ENCODE results near the gene CAPN12. TPM values are rescaled to one million over a fixed set of nuclear protein-coding genes. Genes with fewer than 3 reads are reported as not detected.

The CAPN12 gene
- total and polyA plus RNA-seq, 4 donors = 1.0 to 4.5 (median 2.4) TPM

DNA sequence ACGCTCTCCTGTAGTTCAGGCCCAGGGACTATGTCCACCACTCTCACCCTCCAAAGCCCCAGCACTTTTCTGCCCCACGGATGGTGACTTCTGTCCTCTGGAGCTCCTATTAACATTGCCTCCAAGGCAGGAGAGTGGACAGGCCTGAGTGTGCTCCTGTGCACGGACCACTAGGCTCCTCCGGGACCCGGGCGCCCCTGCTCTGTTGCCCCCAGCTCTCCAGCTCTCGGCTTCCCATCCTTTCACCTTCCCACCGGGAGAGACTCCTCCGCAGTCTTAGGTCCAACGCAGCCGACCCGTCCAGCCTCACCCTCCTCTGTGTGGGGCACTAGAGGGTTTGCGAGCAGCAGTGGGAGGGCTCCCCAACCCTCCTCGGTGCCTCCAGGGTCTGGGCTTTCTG lies 30.4 kb downstream of the CAPN12 start:
- Histone ChIP-seq H3K9me3 (ENCODE audit: control insufficient read depth, low read length) (no peaks in the 10 kb centered on the region), H3K27me3 (ENCODE audit: control insufficient read depth in 1 of 2, insufficient read depth in 2 of 2, low read length in 1 of 2) (no peaks in the 10 kb centered on the region), H3K27ac (ENCODE audit: low read depth in 1 of 2, low read length in 2 of 2) (peak overlapping the region; percentile 6 to 78), H3K4me3 (ENCODE audit: low read length in 2 of 2) (no peak overlapping the region), H3K4me1 (ENCODE audit: control insufficient read depth in 1 of 2, insufficient read depth in 2 of 2, low read length in 2 of 2) (no peaks in the 10 kb centered on the region), H3K36me3 (ENCODE audit: control insufficient read depth in 1 of 2, insufficient read depth in 2 of 2, low read length in 1 of 2) (peaks cover 0 to 18% of the 10 kb centered on the region in 2 donors)
- DNase-seq = no peak
- ATAC-seq (ENCODE audit: low FRiP score) = no peak
- intact Hi-C loops (cut with DNase I) = no loop called here
- 80 to 81% methylated on average over 14 of the region's 14 CpGs for WGBS, 2 donors

- Histone ChIP-seq H3K4me1 (ENCODE audit: control insufficient read depth in 1 of 2, insufficient read depth in 2 of 2, low read length in 2 of 2) (no peaks in the 10 kb centered on the region), H3K4me3 (ENCODE audit: low read length in 2 of 2) (no peak overlapping the region), H3K9me3 (ENCODE audit: control insufficient read depth, low read length) (no peaks in the 10 kb centered on the region), H3K27me3 (ENCODE audit: control insufficient read depth in 1 of 2, insufficient read depth in 2 of 2, low read length in 1 of 2) (no peaks in the 10 kb centered on the region), H3K27ac (ENCODE audit: low read depth in 1 of 2, low read length in 2 of 2) (peak overlapping the region; percentile 6 to 78), H3K36me3 (ENCODE audit: control insufficient read depth in 1 of 2, insufficient read depth in 2 of 2, low read length in 1 of 2) (peaks cover 0 to 20% of the 10 kb centered on the region in 2 donors)
- DNase-seq (no peak), ATAC-seq (ENCODE audit: low FRiP score) (peak; percentile 49)
- WGBS, 2 donors = 14 to 22% methylated on average over 17 to 19 of the region's 19 CpGs
- intact Hi-C loops (cut with DNase I) = no loop called here
These were observed 31.0 kb downstream of the CAPN12 start for GRCh38 chr19:38713227-38713649.

DNA sequence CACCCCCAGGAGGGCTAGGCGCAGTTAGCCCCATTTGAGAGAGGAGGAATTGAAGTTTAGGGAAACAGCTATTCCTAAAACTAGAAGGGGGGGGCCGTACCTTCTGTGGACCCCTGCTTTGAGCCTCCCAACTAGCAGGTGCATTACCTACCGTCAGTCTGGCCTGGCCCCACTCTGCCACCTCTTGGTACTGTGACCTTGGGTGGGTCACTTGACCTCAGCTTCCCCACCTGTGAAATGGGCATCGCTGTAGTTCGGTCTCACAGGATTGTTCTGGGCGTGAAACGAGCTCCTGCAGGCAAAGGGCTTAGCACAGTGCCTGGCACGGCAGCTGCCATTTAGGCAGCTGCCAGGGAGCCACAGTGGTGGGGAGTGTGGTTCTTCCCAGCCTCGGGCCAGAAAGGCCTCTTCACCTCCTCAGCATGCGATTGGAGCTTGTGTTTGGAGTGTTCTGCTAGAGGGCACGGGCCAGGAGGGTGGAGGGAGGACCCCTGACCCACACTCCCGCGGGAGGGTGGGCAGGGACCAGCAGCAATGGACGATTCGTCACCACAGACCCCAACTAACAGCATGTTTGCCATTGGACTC lies 32.0 kb downstream of the CAPN12 start:
- peaks cover under 1 to 18% of the 10 kb centered on the region in 2 donors for H3K36me3 ChIP-seq (ENCODE audit: control insufficient read depth in 1 of 2, insufficient read depth in 2 of 2, low read length in 1 of 2)
- no peaks in the 10 kb centered on the region for H3K4me1 ChIP-seq (ENCODE audit: control insufficient read depth in 1 of 2, insufficient read depth in 2 of 2, low read length in 2 of 2)
- peak overlapping the region; percentile 6 to 78 for H3K27ac ChIP-seq (ENCODE audit: low read depth in 1 of 2, low read length in 2 of 2)
- intact Hi-C loops (cut with DNase I) = no loop called here
- no peak overlapping the region for H3K4me3 ChIP-seq (ENCODE audit: low read length in 2 of 2)
- DNase-seq (no peak), ATAC-seq (ENCODE audit: low FRiP score) (no peak)
- H3K9me3 ChIP-seq (ENCODE audit: control insufficient read depth, low read length) = no peaks in the 10 kb centered on the region
- WGBS, 2 donors = 64 to 65% methylated on average over 13 to 15 of the region's 15 CpGs
- H3K27me3 ChIP-seq (ENCODE audit: control insufficient read depth in 1 of 2, insufficient read depth in 2 of 2, low read length in 1 of 2) = no peaks in the 10 kb centered on the region

DNA sequence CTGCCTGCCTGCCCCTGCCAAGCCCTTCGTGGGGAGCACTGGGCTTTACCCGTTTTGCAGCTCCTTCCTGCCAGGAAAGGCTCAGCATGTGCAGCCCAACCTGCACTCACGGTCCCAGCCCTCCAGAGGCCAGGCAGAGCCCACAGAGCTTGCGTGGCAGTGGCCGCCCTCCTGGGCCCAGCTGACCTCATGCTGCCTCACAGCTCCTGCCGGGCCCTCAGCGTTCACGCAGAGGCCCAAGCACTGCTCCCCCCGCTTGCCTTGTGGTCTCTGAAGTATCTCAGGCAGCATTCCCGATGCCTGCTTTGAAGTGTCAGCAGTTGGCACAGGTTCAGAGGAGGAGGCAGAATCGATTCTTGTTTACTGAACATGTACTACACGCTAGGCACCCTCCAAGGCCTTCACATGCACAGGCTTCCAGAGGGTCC lies 32.5 kb downstream of the CAPN12 start:
- peaks cover 3 to 15% of the 10 kb centered on the region in 2 donors for H3K36me3 ChIP-seq (ENCODE audit: control insufficient read depth in 1 of 2, insufficient read depth in 2 of 2, low read length in 1 of 2)
- H3K27ac ChIP-seq (ENCODE audit: low read depth in 1 of 2, low read length in 2 of 2) = peak overlapping the region; percentile 6 to 78
- intact Hi-C loops (cut with DNase I) = no loop called here
- ATAC-seq (ENCODE audit: low FRiP score) (peak; percentile 59), DNase-seq (peak; percentile 81 to 87)
- no peaks in the 10 kb centered on the region for H3K4me1 ChIP-seq (ENCODE audit: control insufficient read depth in 1 of 2, insufficient read depth in 2 of 2, low read length in 2 of 2)
- H3K9me3 ChIP-seq (ENCODE audit: control insufficient read depth, low read length) = no peaks in the 10 kb centered on the region
- 15 to 16% methylated on average over 12 of the region's 12 CpGs for WGBS, 2 donors
- H3K27me3 ChIP-seq (ENCODE audit: control insufficient read depth in 1 of 2, insufficient read depth in 2 of 2, low read length in 1 of 2) = no peaks in the 10 kb centered on the region
- H3K4me3 ChIP-seq (ENCODE audit: low read length in 2 of 2) = no peak overlapping the region

- H3K27ac ChIP-seq (ENCODE audit: low read depth in 1 of 2, low read length in 2 of 2) = peak overlapping the region in 1 of 2 donors; percentile 78
- H3K9me3 ChIP-seq (ENCODE audit: control insufficient read depth, low read length) = no peaks in the 10 kb centered on the region
- DNase-seq = no peak
- H3K36me3 ChIP-seq (ENCODE audit: control insufficient read depth in 1 of 2, insufficient read depth in 2 of 2, low read length in 1 of 2) = peaks cover 3 to 17% of the 10 kb centered on the region in 2 donors
- no peaks in the 10 kb centered on the region for H3K27me3 ChIP-seq (ENCODE audit: control insufficient read depth in 1 of 2, insufficient read depth in 2 of 2, low read length in 1 of 2)
- H3K4me3 ChIP-seq (ENCODE audit: low read length in 2 of 2) = no peak overlapping the region
- 41 to 43% methylated on average over 25 of the region's 25 CpGs for WGBS, 2 donors
- ATAC-seq (ENCODE audit: low FRiP score) = peak; percentile 16
- no peaks in the 10 kb centered on the region for H3K4me1 ChIP-seq (ENCODE audit: control insufficient read depth in 1 of 2, insufficient read depth in 2 of 2, low read length in 2 of 2)
- intact Hi-C loops (cut with DNase I) = no loop called here
These were observed 33.1 kb downstream of the CAPN12 start for GRCh38 chr19:38710928-38711725.

- DNase-seq (no peak), ATAC-seq (ENCODE audit: low FRiP score) (no peak)
- Histone ChIP-seq H3K4me1 (ENCODE audit: control insufficient read depth in 1 of 2, insufficient read depth in 2 of 2, low read length in 2 of 2) (no peaks in the 10 kb centered on the region), H3K4me3 (ENCODE audit: low read length in 2 of 2) (no peak overlapping the region), H3K27me3 (ENCODE audit: control insufficient read depth in 1 of 2, insufficient read depth in 2 of 2, low read length in 1 of 2) (no peaks in the 10 kb centered on the region), H3K36me3 (ENCODE audit: control insufficient read depth in 1 of 2, insufficient read depth in 2 of 2, low read length in 1 of 2) (peaks cover 3 to 19% of the 10 kb centered on the region in 2 donors), H3K27ac (ENCODE audit: low read depth in 1 of 2, low read length in 2 of 2) (peak overlapping the region in 1 of 2 donors; percentile 78), H3K9me3 (ENCODE audit: control insufficient read depth, low read length) (no peaks in the 10 kb centered on the region)
- WGBS, 2 donors = 34 to 54% methylated on average over 2 of the region's 2 CpGs
- intact Hi-C loops (cut with DNase I) = no loop called here
These were observed 33.9 kb downstream of the CAPN12 start for GRCh38 chr19:38710416-38710702.

DNA sequence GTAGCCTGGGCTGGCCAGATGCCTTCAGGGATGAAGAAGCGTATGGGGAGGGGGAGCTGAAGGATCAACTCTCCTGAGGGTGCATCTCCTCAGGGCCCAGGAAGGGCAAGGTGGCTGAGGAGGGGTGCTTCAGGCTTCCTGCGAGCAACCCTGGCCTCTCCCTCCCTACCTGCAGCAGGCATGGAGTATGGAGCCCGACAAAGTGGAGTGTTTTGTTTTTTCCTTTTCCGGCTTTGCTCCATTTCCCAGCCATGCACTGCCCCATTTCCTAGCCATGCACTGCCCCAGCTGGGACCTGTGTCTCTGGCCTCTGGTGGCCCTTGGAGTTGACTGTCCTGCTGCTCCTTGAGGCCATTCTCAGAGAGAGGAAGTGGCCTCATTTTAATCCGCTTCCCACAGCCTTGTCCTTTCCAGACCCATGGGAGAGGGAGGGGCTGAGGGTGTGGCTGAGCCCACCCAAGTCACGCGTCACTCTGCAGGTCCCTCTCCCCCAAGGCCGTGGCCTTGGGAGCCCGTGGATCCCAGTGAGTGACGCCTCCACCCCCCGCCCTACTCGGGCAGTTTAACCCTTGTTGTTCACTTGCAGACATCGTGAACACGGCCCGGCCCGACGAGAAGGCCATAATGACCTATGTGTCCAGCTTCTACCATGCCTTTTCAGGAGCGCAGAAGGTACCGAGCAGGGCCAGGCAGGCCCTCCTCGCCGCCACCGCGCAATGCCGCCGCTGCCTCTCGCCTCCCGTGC lies 34.4 kb downstream of the CAPN12 start:
- no peaks in the 10 kb centered on the region for H3K27me3 ChIP-seq (ENCODE audit: control insufficient read depth in 1 of 2, insufficient read depth in 2 of 2, low read length in 1 of 2)
- H3K27ac ChIP-seq (ENCODE audit: low read depth in 1 of 2, low read length in 2 of 2) = peak overlapping the region in 1 of 2 donors; percentile 78
- H3K4me3 ChIP-seq (ENCODE audit: low read length in 2 of 2) = no peak overlapping the region
- peaks cover 3 to 23% of the 10 kb centered on the region in 2 donors for H3K36me3 ChIP-seq (ENCODE audit: control insufficient read depth in 1 of 2, insufficient read depth in 2 of 2, low read length in 1 of 2)
- H3K4me1 ChIP-seq (ENCODE audit: control insufficient read depth in 1 of 2, insufficient read depth in 2 of 2, low read length in 2 of 2) = no peaks in the 10 kb centered on the region
- no peaks in the 10 kb centered on the region for H3K9me3 ChIP-seq (ENCODE audit: control insufficient read depth, low read length)
- intact Hi-C loops (cut with DNase I) = no loop called here
- DNase-seq = no peak
- ATAC-seq (ENCODE audit: low FRiP score) = no peak
- 69 to 74% methylated on average over 27 of the region's 27 CpGs for WGBS, 2 donors

DNA sequence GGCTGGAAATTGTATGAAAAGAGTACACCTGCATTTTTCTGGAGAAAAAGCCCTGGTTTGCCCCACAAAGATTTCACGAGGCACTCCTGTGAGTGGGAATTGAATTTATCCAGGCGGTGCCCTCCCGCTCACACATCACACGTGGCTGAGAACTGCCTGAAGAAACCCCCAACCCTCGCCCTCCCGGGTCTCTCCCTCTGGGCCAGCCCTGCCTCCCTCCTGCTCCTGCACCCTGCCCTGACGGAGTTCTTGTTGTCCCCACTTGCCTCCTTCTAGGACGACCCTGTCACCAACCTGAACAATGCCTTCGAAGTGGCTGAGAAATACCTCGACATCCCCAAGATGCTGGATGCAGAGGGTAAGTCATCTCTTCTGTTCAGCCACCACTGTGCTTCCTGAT lies 35.2 kb downstream of the CAPN12 start:
- H3K4me1 ChIP-seq (ENCODE audit: control insufficient read depth in 1 of 2, insufficient read depth in 2 of 2, low read length in 2 of 2) = no peaks in the 10 kb centered on the region
- H3K36me3 ChIP-seq (ENCODE audit: control insufficient read depth in 1 of 2, insufficient read depth in 2 of 2, low read length in 1 of 2) = peaks cover 3 to 22% of the 10 kb centered on the region in 2 donors
- H3K27ac ChIP-seq (ENCODE audit: low read depth in 1 of 2, low read length in 2 of 2) = peak overlapping the region in 1 of 2 donors; percentile 78
- no peaks in the 10 kb centered on the region for H3K27me3 ChIP-seq (ENCODE audit: control insufficient read depth in 1 of 2, insufficient read depth in 2 of 2, low read length in 1 of 2)
- WGBS, 2 donors = 82 to 85% methylated on average over 10 of the region's 10 CpGs
- intact Hi-C loops (cut with DNase I) = no loop called here
- H3K9me3 ChIP-seq (ENCODE audit: control insufficient read depth, low read length) = no peaks in the 10 kb centered on the region
- H3K4me3 ChIP-seq (ENCODE audit: low read length in 2 of 2) = no peak overlapping the region
- DNase-seq (no peak), ATAC-seq (ENCODE audit: low FRiP score) (no peak)

Data from aorta (tissue), 5 donors.